EH (cell line): ENCODE results near the gene MMRN1.

ENCODE experiments used
- DNase-seq: peaks from one replicate; pipeline ENCODE4 v3.0.0-alpha.2; 2015; ENCODE audit warnings: low read depth

The MMRN1 gene, protein sequence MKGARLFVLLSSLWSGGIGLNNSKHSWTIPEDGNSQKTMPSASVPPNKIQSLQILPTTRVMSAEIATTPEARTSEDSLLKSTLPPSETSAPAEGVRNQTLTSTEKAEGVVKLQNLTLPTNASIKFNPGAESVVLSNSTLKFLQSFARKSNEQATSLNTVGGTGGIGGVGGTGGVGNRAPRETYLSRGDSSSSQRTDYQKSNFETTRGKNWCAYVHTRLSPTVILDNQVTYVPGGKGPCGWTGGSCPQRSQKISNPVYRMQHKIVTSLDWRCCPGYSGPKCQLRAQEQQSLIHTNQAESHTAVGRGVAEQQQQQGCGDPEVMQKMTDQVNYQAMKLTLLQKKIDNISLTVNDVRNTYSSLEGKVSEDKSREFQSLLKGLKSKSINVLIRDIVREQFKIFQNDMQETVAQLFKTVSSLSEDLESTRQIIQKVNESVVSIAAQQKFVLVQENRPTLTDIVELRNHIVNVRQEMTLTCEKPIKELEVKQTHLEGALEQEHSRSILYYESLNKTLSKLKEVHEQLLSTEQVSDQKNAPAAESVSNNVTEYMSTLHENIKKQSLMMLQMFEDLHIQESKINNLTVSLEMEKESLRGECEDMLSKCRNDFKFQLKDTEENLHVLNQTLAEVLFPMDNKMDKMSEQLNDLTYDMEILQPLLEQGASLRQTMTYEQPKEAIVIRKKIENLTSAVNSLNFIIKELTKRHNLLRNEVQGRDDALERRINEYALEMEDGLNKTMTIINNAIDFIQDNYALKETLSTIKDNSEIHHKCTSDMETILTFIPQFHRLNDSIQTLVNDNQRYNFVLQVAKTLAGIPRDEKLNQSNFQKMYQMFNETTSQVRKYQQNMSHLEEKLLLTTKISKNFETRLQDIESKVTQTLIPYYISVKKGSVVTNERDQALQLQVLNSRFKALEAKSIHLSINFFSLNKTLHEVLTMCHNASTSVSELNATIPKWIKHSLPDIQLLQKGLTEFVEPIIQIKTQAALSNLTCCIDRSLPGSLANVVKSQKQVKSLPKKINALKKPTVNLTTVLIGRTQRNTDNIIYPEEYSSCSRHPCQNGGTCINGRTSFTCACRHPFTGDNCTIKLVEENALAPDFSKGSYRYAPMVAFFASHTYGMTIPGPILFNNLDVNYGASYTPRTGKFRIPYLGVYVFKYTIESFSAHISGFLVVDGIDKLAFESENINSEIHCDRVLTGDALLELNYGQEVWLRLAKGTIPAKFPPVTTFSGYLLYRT

DNA sequence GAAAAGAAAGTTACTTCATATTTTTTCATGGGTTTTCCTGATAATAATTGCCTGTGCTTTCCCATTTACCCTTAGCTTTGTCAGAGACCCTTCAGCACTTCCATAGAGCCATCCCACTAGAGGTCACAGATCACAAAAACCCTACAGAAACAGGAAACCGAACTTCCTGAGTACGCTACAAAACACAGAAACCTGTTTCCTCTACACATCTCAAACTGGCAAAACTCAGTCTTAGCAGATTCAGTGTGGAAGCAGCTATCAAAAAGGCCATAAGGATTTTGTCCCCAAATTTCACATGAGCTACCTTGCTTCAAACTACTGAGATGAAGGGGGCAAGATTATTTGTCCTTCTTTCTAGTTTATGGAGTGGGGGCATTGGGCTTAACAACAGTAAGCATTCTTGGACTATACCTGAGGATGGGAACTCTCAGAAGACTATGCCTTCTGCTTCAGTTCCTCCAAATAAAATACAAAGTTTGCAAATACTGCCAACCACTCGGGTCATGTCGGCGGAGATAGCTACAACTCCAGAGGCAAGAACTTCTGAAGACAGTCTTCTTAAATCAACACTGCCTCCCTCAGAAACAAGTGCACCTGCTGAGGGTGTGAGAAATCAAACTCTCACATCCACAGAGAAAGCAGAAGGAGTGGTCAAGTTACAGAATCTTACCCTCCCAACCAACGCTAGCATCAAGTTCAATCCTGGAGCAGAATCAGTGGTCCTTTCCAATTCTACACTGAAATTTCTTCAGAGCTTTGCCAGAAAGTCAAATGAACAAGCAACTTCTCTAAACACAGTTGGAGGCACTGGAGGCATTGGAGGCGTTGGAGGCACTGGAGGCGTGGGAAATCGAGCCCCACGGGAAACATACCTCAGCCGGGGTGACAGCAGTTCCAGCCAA is at the start of gene MMRN1:
MMRN1 (plus strand) TSS at position 206 of the 902 bp plus-strand sequence; CDS start at position 324, 118 bp downstream.
- DNase-seq, result no peak

DNA sequence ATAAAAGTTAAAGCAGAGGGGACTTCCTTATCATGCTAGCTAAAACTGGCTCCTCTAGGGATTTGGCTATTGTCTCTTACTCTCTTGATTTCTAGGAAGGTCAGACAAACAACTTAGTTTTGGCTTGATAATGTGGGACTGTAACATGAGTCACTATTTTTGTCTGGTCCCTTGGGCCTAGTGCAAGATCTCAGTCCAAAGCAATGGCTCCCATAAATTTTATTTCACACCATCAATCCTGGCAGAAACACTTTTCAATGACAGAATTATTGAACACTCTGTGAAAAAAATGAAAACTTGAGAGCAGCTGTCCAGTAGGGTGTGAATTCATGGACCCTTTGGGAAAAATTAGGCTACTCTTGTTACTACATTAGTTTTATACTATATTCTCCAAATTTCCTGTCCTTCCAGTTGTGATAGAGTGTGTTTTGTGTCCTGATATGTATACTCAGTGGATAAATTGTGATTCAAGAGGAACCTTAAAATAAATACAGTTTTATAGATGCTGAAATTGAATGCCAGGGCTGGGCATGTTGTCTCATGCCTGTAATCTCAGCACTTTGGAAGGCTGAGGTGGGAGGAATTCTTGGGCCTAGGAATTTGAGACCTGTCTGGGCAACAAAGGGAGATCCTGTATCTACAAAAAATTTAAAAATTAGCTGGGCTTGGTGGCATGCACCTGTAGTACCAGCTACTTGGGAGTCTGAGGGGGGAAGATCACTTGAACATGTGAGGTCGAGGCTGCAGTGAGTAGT is 46.9 kb upstream of the MMRN1 start:
- DNase-seq, result no peak

DNA sequence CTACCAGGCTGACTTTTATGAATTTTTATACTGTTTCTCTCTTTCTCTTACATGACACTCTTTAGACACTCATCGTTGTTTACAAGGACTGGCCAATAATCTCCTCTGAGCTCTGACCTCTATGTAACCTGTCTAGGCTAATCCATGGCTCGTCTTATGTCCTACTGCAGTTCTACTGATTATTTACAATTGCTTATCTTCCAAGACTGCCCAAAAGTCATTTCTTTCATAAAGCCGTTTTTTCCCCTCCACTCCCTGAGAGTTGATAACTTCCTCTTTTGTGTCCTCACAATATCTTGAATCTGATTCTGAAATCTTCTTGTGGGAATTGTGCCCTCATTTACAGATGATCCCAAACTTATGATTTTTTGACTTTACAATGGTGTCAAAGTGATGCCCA is 39.4 kb upstream of the MMRN1 start:
- no peak for DNase-seq

DNA sequence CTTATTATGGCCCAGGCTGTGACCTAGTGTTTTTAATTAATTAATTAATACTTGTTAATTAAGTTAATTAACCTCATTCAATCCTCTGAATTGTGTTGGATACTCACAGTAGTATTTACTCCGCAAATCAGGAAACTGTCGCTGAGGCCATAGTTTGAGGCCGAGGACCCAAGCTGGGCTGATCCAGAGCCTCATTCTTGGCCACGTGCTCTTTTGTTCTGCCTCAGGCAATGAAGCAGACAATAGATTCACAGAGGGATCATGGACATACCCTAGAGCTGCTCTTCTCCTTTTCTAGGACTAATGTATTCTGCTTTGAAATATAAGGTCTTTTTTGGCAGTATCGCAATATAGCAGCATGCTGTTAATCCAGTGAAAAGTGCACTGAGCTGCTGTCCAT is 33.7 kb upstream of the MMRN1 start:
- DNase-seq, result no peak

DNA sequence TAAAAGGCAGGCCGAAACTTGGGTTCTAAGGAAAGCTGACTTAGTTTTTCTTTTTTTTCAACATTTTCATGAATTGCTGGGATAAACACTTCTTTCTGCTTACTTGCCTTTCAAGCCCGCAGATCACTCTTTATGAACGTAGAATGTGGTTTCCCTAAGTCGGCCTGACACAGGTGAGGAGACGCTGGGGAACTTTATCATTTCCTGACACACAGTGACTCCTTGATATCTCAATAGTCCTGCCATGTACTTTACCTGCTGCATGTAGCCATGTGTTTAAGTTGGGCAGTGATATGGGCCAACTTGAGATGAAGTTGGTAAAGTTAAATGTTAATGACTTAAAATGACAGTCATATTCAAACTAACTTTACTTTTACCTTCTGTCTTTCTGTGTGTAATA is 31.1 kb upstream of the MMRN1 start:
- no peak for DNase-seq

DNA sequence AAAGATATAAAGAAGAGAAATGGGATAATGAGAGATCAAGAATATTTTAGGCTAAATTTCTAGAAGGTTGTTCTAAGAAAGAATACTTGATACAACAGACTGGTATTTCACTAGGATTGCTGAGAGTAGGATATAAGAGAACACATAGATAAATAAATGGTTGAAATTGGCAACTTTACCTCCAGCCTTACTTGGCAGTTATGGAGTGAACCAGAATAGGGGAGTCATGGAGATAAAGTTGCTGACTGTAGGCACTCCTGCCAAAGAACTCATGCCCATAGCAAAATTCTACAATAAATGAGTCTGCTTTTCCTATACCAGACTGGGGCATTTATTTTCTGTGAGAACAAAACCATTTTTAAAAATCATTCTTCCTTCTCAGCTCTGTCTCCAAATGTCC is 26.4 kb upstream of the MMRN1 start:
- DNase-seq, result no peak

DNA sequence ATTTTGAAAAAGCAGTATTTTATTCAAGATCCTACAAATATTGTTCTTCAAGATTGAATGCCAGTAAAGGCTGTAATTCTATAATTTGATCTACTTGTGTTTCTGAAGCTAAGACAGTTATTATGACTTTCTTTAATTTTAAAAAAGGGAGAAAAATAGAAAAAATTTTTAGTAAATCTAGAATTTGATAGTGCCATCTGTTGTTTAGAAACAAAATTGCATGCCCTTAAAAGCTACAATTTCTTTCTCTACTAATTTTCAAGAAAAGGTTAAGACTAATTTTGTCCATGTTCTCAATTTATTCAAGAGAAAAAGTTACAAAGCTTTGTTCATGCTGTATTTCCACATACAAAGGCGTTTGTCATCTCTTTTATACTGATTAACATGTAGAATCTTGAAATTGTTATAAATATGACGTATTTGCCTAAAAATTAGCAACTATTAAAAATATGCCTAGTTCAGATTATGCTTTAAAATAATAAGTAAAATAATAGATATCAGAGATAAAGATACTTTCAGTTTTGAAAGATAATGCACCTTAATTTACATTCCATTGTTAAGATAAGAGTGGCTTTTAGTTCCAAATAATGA is 25.6 kb upstream of the MMRN1 start:
- DNase-seq, result peak; percentile 5

DNA sequence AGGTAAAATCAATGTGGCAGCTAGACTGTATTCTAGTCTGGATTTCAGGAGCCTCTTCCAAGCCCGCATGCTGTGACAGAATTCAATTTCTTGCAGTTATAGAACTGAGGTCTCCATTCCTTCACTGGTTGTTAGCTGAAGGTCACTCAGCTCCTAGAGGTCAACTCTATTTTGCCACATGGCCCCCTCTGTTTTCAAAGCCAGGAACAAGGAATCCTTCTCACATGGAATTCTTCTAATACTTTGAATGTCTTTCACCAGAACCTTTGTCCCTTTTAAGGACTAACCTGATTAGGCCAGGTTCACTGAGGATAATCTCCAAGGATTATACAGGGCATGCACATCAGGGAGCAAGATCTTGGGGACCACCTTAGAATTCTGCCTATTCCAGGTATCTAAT is 23.4 kb upstream of the MMRN1 start:
- DNase-seq, result no peak

DNA sequence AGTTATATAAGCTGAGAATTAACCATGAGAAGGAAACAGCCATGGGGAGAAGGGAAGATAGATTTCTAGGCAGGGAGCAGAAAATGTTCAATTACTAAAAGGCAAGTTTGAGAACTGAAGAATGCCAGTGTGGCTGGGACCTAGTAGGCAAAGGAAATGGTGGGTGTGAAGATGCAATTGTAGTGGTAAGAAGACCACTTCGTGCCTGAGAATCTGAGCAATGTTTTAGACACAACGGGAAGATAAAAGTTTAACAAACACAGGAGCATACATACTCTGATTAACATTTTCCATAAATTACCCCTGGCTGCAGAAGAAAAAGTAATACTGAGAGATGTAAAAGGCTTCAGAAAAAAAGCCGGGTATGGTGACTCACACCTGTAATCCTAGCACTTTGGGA is 18.1 kb upstream of the MMRN1 start:
- no peak for DNase-seq

DNA sequence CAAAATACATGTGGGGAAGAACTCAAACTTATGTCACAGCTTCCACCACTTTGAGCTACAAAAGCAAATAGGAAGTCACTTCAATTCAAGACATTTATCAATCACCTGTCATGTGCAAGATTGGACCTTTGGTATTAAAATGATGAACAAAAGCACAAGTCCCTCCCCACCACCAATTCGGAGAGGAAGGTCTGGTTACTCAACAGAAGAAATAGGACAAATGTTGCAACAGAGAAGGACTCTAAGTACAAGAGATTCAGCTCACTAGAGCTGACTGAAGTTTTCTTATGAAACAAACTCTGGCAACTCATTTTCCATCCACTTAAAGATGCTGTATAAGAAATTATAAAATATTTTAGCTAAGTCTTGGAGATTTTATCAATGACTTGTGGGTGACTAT is 16.0 kb upstream of the MMRN1 start:
- DNase-seq, result no peak

DNA sequence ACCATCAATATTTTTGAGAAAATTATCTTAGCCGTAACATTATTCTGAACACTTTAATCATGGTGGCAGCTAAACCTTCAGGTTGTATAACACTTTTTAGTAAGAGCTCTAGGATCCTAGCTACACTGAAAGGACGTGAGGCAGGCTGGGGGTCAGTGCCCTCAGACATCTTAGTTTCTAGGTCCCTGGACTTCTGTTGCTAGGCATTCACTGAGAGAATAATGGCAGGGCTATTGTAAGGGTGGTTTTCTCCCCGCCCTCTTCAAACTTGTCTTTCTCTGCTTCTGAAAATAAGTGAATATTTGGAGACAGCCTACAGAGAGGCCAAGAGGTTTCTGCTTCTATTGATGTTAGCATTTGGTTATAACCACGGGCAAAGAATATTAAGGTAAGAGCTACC is 15.4 kb upstream of the MMRN1 start:
- no peak for DNase-seq

DNA sequence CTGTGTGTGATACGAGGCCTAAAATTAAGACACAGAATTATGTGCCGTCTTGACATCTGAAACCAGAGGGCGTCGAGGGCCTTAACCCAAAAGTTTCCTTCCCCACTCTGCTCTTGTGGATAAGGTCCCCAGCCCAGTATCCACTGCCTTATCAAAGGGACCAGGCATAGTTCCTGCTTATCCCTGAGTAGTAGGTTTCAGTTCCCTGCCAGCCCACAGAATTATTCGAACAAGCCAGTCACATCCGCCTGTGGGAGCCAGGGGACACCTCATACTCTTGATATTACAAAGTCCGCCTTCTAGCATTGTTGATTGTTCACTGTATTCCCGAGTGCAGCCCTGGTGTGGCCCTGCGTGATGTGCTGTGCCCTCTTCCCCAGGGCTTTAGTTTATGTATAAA is 5.4 kb upstream of the MMRN1 start:
- DNase-seq, result no peak

DNA sequence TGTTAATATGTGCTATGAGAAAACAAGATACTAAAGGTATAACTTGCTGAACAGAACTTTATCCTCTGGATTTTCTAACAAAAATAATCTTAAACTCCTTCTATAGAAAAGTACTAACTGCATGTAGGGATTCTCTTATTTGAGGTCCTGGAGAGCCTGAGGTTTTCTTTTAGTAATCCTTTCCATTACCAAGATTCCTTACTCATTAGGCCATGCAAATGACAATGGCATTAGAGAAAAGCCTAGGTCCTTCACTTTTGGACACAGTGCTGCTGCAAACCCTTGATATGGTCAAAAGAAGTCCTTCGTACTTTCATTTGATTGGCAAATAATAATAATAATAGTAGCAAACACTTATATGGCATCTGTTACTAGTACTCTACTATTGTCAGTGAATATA is 3.2 kb downstream of the MMRN1 start:
- no peak for DNase-seq

DNA sequence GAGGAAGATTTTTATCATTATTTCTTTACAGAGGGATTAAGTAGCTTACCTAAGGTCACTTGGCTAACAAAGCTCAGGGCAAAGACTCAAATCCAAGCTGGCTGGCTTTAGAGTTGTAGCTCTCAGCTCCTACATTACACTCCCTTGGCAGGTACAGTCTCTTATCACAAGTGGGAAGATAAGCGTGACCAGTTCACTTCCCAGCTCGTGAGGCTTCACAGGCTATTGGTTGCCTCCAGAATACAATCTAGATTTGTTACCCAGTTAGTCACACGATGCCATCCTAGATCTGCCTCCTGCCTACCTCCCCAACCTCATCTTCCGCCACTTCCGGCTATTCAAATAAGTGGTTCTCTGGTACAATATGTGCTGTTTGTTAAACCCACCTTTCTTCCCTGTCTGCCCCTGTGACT is 3.7 kb downstream of the MMRN1 start:
- DNase-seq, result no peak

DNA sequence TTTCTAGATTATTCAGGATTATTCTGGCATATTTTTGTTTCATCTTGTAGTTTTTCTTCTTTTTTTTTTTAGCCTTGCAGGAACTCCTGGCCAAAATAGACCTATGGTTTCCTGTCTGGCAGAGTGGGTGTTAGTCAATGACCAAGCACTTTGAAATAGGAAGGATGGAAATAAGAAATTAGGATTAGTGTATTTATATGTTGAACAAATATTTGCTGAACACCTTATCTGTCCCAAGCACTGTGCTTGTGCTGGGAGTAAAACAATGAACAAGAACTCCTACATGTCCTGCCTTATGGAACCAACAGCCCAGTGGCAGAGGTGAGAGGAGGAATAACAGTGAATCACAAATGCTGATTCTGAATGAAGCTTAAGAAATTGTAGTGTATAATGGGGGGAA is 4.5 kb downstream of the MMRN1 start:
- DNase-seq, result no peak

DNA sequence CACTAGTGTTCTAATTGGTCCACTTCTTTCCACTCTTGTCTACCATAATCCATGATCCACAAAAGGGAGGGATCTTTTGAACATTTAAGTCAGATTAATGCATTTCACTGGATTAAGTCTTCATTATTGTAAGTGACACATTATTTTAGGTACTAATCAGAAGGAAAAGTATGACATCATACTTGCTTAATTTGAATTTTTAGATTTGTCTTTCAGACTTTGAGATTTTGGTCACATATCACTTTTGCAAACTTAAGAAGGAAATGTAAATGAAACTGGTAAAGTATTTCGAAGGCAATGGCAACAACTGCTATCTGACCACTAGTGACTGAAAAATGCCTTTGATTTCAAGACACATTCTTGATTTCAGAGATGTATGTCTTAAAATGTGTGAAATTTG is 5.2 kb downstream of the MMRN1 start:
- DNase-seq, result no peak

DNA sequence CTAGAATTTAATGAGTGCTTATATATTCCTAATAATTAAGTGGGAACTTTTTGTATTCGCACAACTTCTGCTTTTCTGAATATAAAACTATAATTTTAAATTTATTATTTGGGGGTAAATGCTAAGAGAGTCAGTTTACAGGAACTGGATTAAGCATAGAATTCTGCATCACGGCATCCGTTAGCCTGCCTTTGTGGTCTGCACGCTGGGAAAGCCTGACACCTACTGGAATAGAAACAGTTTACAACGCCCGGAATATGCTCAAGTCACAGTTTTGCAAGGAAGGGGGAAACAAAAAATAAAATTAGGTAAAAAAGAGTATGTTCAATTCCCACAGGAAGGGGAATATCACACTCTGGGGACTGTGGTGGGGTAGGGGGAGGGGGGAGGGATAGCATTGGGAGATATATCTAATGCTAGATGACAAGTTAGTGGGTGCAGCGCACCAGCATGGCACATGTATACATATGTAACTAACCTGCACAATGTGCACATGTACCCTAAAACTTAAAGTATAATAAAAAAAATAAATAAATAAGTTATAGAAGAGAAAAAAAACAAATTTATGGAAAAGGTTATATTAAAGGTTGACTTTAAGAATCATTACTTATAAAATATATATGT is 7.3 kb downstream of the MMRN1 start:
- DNase-seq, result peak; percentile 54

DNA sequence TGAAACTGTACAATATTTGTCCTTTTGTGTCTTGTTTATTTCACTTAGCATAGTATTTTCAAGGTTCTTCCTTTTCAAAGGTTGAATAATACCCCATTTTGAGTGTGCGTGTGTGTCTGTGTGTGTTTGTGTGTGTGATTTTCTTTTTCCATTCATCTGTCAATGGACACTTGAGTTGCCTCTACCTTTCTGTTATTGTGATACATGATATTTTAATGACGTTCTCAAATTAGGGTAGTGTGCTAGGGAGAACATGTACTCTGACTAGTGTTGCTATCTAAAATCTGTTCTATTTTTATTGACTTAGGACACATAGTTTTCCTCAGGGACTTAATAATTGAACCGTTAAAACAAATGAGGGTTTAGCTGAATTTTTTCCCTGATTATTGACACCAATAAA is 9.9 kb downstream of the MMRN1 start:
- no peak for DNase-seq

DNA sequence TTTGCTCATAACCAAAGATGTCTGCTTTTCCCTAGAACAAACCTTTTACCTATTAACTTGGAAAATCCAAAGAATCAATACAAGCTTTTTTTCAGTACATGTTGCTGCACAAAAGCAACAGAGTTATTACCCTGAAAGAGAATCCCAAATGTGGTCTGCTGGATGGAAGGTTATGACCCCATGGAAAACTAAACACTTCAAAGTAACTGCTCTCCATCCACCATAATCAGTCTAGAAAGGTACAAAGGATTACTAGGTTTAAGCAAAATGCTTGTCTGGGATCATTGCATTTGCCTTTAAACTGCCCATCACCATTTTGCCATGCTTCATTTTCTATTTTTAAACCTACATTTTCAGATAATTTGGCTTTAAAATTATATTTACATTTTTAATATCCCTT is 11.7 kb downstream of the MMRN1 start:
- no peak for DNase-seq
